HG03460 (cell line): Measurements from ENCODE around the gene CDIP1.

Source experiments
- ATAC-seq: cut with Tn5 transposase; IDR thresholded peaks from one replicate; pipeline ENCODE4 v1.9.1; 2021; ENCODE audit not compliant: unreplicated experiment

The CDIP1 gene

GRCh38 chr16:4494746-4495490 lies 43.7 kb downstream of the CDIP1 start:
- no peak for ATAC-seq

GRCh38 chr16:4491898-4492297 lies 46.7 kb downstream of the CDIP1 start:
- no peak for ATAC-seq

GRCh38 chr16:4489030-4489429 lies 49.5 kb downstream of the CDIP1 start:
- no peak for ATAC-seq

GRCh38 chr16:4488499-4488967 lies 50.0 kb downstream of the CDIP1 start:
- ATAC-seq: no peak

- no peak for ATAC-seq
Measured at GRCh38 chr16:4487955-4488498, 50.5 kb downstream of the CDIP1 start.

DNA sequence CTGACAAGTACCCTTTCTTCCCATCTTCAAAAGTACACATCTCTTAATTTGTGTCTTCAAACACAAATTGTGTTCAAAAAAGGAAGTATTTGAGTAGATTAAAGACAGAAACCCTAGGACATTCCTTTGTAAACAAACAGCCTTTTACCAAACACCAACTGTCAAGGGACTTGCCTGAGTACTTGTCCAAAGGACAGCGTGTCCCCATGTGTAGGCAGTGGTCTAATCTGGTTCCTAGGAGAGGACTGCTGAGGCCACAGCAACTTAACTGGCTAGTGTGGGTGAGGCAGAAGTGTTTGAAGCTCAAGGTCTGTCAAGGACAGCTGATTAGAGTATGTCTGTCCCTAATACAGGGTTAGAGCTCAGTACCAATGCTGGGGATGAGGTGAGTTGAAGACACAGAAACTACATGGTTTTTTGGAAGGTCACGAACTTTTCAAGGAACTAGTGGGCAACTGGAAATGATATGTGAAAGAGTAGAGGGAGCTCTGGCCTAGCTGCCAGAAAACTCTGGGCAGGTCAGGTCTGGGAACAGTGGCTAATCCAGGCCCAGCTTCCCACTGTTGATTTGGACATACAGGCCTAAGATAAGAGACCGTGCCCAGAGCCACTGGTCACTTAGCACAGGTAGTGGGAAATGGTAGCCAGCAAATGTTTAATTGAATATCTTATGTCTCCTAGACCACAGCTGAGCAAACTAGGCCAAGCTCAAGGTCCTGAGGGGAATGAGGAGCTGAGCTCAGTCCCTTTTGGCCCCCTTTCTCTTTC lies 52.3 kb downstream of the CDIP1 start:
- ATAC-seq: no peak

- ATAC-seq: no peak
Measured at GRCh38 chr16:4481963-4482362, 56.6 kb downstream of the CDIP1 start.

DNA sequence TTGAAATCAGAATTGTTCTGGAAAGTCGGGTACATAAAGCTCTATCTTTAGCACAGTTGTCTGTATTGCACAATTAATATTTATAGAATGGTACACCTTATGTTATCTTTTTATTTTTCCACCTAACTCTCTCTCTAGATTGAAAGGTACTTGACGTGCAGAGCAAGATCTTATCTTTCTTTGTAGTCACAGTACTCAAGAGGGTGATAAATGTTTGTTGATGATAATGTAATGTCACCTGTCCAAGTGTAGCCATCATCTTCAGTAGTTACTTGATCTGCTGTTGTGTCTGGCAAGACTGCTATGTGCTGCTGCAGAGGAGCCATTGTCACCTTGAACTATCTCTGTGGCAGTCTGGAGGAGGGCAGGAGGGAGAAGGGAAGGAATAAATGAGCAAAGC lies 57.0 kb downstream of the CDIP1 start:
- ATAC-seq: no peak

DNA sequence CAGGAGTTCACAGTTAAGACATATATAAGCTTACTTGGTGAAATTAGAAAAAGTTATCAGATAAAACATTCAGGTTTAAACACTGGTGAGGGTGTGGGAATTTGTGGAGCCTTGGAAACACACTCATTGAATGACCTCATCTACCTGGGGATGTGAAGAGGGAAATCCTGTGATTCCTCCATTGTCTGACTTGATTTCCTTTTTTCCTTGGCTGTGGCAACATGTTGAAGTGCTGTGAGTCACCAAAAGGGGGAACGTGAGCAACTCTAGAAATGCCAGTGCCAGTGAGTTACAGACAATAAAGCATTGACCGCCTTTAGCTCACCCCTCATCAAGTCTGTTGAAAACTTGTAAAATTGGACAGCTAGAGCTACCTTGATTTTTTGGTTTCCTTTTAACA lies 60.6 kb downstream of the CDIP1 start:
- ATAC-seq: no peak

- ATAC-seq: peak; percentile 73
Measured at GRCh38 chr16:4475880-4476788, 62.4 kb downstream of the CDIP1 start, which contains the start of gene HMOX2. TSS of gene HMOX2 (plus strand) at chr16:4476398. CDS start at chr16:4505525, 29,127 bp downstream.

DNA sequence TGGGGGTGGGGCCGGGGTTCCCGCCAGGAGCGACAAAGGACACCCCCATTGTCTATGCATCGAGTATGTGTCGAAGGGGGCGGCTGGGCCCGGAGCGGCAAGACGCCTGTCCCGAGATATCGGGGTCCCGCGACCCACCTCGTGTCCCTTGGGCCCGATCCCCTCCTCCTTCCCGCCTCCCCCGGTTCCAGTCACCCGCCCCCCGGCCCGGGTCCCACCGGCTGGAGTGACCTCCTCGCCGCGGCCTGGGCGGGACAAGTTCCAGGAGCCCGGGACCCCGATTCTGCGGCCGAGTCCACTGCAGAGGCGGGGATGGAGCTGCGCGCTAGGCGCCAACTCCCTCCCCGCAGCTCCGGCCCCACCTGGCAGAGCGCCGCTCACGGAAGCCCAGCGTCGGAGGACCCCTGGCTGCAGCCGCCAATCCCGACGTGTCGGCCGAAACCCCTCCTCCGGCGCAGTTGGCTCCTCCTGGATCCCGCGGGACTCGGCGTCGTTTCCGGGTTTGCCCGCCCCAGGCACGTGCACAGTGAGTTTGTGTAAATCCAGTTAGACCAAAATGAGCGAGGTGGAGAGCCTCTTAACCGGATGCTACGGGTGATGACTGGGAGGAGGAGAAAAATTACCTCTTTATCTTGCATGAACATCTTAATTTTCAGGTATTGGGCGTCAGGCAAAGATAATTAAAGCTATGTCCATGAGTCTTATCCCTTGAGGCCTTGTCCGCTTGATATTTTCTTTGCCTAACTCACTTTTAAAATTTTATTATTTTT lies 64.2 kb downstream of the CDIP1 start, which contains the start of gene NMRAL1:
Gene NMRAL1, minus strand, starts transcription at position 434 of the 770 bp plus-strand sequence. CDS start 493 bp downstream, outside the sequence.
- peak; percentile 45 for ATAC-seq

DNA sequence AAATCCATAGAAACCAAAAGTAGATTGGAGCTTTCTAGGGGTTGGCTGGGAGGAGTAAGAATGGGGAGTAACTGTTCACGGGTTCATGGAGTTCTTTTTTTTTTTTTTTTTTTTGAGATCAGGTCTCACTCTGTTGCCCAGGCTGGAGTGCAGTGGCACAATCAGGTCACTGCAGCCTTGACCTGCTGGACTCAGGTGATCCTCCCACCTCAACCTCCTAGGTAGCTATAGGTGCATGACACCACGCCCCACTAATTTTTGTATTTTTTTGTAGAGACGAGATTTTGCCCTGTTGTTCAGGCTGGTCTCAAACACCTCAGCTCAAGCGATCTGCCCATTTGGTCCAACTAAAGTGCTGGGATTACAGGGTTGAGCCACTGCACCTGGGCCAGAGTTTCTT lies 65.7 kb downstream of the CDIP1 start:
- ATAC-seq: no peak

DNA sequence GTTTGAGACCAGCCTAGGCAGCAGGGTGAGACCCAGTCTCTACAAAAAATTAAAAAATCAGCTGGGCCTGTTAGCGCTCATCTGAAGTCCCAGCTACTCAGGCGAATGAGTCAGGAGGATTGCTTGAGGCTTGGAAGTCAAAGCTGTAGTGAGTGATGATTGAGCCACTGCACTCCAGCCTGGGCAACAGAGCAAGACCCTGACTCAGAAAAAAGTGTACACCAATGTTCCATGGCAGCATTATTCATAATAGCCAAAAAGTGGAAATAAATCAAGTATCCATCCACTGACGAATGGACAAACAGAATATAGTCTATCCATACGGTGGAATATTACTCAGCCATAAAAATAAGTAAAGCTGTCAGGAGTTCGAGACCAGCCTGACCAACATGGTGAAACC lies 66.7 kb downstream of the CDIP1 start:
- ATAC-seq: no peak

DNA sequence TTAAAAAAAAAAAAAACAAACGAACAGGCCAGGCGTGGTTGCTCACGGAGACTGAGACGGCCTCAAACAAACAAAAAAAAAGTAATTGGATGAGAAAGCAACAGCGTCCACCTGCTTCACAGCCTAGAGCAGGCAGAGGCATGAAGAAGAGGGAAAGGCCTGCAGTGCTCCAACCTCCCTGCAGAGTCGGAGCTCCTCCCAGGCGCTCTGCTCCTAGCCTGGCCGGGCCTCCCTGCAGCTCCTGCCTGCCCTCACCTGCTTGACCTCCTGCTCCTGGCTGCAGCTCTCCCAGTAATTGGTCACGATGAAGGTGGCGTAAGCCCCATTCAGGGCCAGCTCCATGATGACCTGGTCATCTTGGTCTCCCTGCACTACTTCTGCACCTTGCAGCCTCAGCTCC lies 69.6 kb downstream of the CDIP1 start:
- no peak for ATAC-seq

DNA sequence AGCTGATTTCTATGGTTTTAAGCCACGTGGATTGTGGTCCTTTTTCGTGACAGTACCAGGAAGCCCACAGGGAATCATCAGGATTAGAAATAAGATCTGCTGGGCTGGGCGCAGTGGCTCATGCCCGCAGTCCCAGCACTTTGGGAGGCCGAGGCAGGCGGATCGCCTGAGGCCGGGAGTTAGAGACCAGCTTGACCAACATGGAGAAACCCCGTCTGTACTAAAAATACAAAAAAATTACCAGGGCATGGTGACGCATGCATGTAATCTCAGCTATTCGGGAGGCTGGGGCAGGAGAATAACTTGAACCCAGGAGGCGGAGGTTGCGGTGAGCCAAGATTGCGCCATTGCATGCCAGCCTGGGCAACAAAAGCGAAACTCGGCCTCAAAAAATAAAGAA lies 70.7 kb downstream of the CDIP1 start:
- ATAC-seq: no peak

DNA sequence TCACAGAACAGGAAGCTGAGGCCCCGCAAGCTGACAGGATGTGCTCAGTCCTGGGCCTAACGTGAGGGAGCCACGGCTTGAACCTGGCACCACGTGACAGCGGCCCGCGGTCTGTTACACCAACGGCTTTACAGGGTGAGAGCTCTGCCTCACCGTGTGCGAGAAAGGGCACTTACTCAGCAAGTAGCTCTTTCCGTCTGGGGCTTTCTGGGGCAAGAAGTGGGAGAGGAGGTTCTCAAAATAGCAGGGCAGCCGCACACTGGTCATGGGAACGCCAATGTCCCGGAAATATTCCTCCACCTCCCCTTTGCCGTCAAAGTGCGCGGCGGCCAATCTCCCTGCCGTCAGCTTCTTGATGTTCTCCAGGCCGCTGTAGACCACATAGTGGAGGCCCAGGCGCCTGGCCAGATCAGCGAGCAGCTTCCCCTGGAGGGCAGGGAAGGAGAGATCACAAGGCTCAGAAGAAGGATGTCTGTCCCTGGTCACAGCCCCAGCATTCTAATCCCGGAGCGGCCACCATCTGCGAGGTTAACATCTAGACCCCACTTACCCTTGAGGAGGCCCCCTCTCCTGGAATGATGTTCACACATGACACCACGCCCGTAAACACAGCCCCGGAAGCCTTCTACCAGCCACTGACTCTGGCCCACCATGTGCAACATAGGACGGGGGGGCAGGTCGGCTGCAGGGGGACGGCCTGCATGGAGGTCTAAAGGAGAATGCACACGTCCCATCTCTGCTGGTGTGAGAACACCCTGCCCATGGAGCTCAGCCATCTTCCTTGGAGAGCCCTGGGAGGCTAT lies 72.4 kb downstream of the CDIP1 start:
- ATAC-seq: no peak

- no peak for ATAC-seq
Measured at GRCh38 chr16:4463522-4464163, 74.9 kb downstream of the CDIP1 start.

DNA sequence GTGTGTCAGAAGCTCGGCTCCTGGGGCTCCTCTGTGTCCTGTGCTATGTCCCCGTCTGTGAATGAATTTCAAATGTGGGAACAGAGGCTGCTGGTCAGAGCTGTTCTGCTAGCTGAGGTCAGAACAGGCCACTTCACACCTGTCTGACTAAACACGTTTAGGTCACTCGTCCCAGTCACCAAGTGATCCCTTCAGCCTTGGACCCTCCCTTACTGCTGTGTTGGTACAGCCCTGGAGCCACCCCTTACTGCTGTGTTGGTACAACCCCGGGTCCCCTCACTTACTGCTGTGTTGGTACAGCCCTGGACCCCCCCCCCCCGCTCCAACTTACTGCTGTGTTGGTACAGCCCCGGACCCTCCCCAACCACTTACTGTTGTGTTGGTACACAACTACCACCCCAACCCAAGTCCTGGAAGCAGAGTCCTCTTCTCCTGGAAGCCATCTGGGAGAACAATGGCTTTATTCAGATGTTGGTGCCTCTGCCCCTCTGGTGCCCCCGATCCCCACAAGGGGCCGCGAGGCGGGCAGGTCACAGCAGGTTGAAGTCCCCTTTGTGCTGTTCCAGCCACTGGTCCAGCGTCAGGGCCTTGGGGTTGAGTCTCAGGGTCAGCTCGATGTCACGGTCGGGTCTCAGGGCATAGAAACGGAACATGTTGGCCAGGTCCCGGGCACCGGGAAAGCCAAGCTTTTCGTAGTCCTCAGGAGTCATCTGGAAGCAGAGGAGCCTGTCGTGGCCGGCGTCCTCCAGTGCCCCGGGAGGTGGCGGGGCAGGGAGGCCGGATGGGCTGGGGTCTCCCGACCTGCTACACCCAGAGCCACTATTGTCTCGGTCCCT lies 77.1 kb downstream of the CDIP1 start:
- ATAC-seq: no peak
